NCI-H1694 treated with DMSO at 0.1 percent for 48 hours (cell line): ENCODE data around the gene PLXNA4.
A peak's percentile ranks its signal among the peaks of the same experiment; 100 is the strongest.

Experiments used
- DNase-seq: peaks from one replicate; lab custom pipeline; 2025; lab: John Stamatoyannopoulos, UW

The PLXNA4 gene

GRCh38 chr7:132261327-132262159 is 314.7 kb downstream of the PLXNA4 start:
- DNase-seq: no peak

GRCh38 chr7:132258231-132258630 is 318.0 kb downstream of the PLXNA4 start:
- DNase-seq: no peak

- DNase-seq: no peak
These were observed 319.0 kb downstream of the PLXNA4 start for GRCh38 chr7:132257253-132257652.

- no peak for DNase-seq
These were observed 319.5 kb downstream of the PLXNA4 start for GRCh38 chr7:132256721-132257212.

GRCh38 chr7:132255898-132256297 is 320.4 kb downstream of the PLXNA4 start:
- no peak for DNase-seq

GRCh38 chr7:132255115-132255797 is 321.0 kb downstream of the PLXNA4 start:
- no peak for DNase-seq

- no peak for DNase-seq
These were observed 321.8 kb downstream of the PLXNA4 start for GRCh38 chr7:132254455-132254854.

- DNase-seq: no peak
These were observed 323.5 kb downstream of the PLXNA4 start for GRCh38 chr7:132252793-132253100.

- DNase-seq: peak; percentile 47
These were observed 325.0 kb downstream of the PLXNA4 start for GRCh38 chr7:132251327-132251659.

GRCh38 chr7:132250480-132251326 is 325.6 kb downstream of the PLXNA4 start:
- DNase-seq: no peak

- DNase-seq: peak; percentile 19
These were observed 326.9 kb downstream of the PLXNA4 start for GRCh38 chr7:132249256-132249971.

- no peak for DNase-seq
These were observed 327.4 kb downstream of the PLXNA4 start for GRCh38 chr7:132248841-132249240.

- no peak for DNase-seq
These were observed 328.2 kb downstream of the PLXNA4 start for GRCh38 chr7:132247995-132248618.

GRCh38 chr7:132246591-132246990 is 329.7 kb downstream of the PLXNA4 start:
- no peak for DNase-seq

GRCh38 chr7:132245539-132245938 is 330.7 kb downstream of the PLXNA4 start:
- DNase-seq: no peak

GRCh38 chr7:132244903-132245480 is 331.3 kb downstream of the PLXNA4 start:
- no peak for DNase-seq

- no peak for DNase-seq
These were observed 332.8 kb downstream of the PLXNA4 start for GRCh38 chr7:132243463-132243862.

- DNase-seq: no peak
These were observed 333.2 kb downstream of the PLXNA4 start for GRCh38 chr7:132243051-132243450.

- no peak for DNase-seq
These were observed 334.0 kb downstream of the PLXNA4 start for GRCh38 chr7:132242192-132242812.

- DNase-seq: no peak
These were observed 335.3 kb downstream of the PLXNA4 start for GRCh38 chr7:132240821-132241422.
